K562 (cell line): ENCODE measurements around the gene SNX14. TPM values are rescaled to one million over a fixed set of nuclear protein-coding genes. Genes with fewer than 3 reads are reported as not detected.

Experiments
- CBFB ChIP-seq: sonication (generic); formaldehyde crosslinking; IDR thresholded peaks from 2 replicates; pipeline ENCODE4 v1.4.0; 2020; ENCODE audit warnings: mild to moderate bottlenecking, missing genetic modification reagents
- CEBPB ChIP-seq: fragments of 450-650 bp; IDR thresholded peaks from 2 replicates; pipeline ENCODE4 v1.6.1; 2016; ENCODE audit warnings: missing genetic modification characterization, missing compliant biosample characterization
- ESRRB ChIP-seq: fragments of 250-450 bp; sonication (Bioruptor Pico); IDR thresholded peaks from 2 replicates; pipeline ENCODE4 v1.5.0; 2020; ENCODE audit warnings: mild to moderate bottlenecking, moderate library complexity, borderline replicate concordance
- FOXK2 ChIP-seq, 2 experiments: fragments of 450-650 bp; IDR thresholded peaks in 1 of 2; conservative IDR thresholded peaks in 1 of 2; 2 replicates each; pipeline ENCODE4 v1.6.1; 2016; ENCODE audit warnings: low read depth in 2 of 2, mild to moderate bottlenecking in 1 of 2
- FOXM1 ChIP-seq, 2 experiments: fragments of 450-650 bp in 1 of 2; sonication (generic) in 1 of 2; formaldehyde crosslinking in 1 of 2; IDR thresholded peaks; 2 replicates each; pipeline versions ENCODE4 v1.6.1 to v1.9.0; 2017 to 2022; ENCODE audit warnings: low read depth in 2 of 2, mild to moderate bottlenecking in 2 of 2, missing genetic modification reagents in 1 of 2, moderate library complexity in 1 of 2
- HNRNPH1 ChIP-seq: fragments of 200-400 bp; formaldehyde crosslinking; optimal IDR thresholded peaks from 2 replicates; pipeline ENCODE3; 2017; ENCODE audit warnings: low read depth, mild to moderate bottlenecking, low read length, moderate library complexity
- ID3 ChIP-seq, 2 experiments: fragments of 250-450 bp in 1 of 2; fragments of 450-650 bp in 1 of 2; sonication (Bioruptor Pico) in 1 of 2; IDR thresholded peaks; 2 replicates each; pipeline versions ENCODE4 v1.6.1 to v1.8.0; 2016 to 2021; ENCODE audit warnings: mild to moderate bottlenecking in 2 of 2, moderate library complexity in 2 of 2, missing compliant biosample characterization in 1 of 2, missing genetic modification characterization in 1 of 2
- KAT2B ChIP-seq: IDR thresholded peaks from one replicate; pipeline ENCODE4 v1.6.1; 2012; ENCODE audit warnings: low read depth, mild to moderate bottlenecking, control low read depth, inconsistent platforms, low read length, moderate library complexity
- KDM1A ChIP-seq, 2 experiments: fragments of 450-650 bp; IDR thresholded peaks; 2 replicates each; pipeline ENCODE4 v1.6.1; 2016; ENCODE audit warnings: mild to moderate bottlenecking in 2 of 2
- MCM5 ChIP-seq: fragments of 450-650 bp; IDR thresholded peaks from 2 replicates; pipeline ENCODE4 v1.6.1; 2016; ENCODE audit warnings: low read depth
- MED1 ChIP-seq: sonication (generic); formaldehyde crosslinking; IDR thresholded peaks from 2 replicates; pipeline ENCODE4 v1.8.1; 2023; ENCODE audit warnings: missing genetic modification reagents, borderline replicate concordance
- MTA2 ChIP-seq: fragments of 450-650 bp; IDR thresholded peaks from 2 replicates; pipeline ENCODE4 v1.6.1; 2016; ENCODE audit warnings: low read depth
- PCBP1 ChIP-seq: fragments of 200-400 bp; formaldehyde crosslinking; IDR thresholded peaks from 2 replicates; pipeline ENCODE4 v1.6.1; 2018; ENCODE audit warnings: mild to moderate bottlenecking, low read depth, low read length; ENCODE audit not compliant: poor library complexity, severe bottlenecking
- SMARCC2 ChIP-seq: fragments of 450-650 bp; IDR thresholded peaks from 2 replicates; pipeline ENCODE4 v1.6.1; 2017; ENCODE audit warnings: antibody characterized with exemption, moderate library complexity, mild to moderate bottlenecking, low read depth
- SNAPC5 ChIP-seq: fragments of 250-450 bp; sonication (Bioruptor Pico); IDR thresholded peaks from 2 replicates; pipeline ENCODE4 v1.8.0; 2021; ENCODE audit warnings: moderate library complexity, mild to moderate bottlenecking, inconsistent platforms
- SNRNP70 ChIP-seq: fragments of 200-400 bp; formaldehyde crosslinking; optimal IDR thresholded peaks from 2 replicates; pipeline ENCODE3; 2017; ENCODE audit warnings: low read depth, low read length
- SRSF9 ChIP-seq: fragments of 200-400 bp; formaldehyde crosslinking; IDR thresholded peaks from 2 replicates; pipeline ENCODE4 v1.6.1; 2017; ENCODE audit warnings: low read depth, low read length, borderline replicate concordance
- STAT5B ChIP-seq: fragments of 250-450 bp; sonication (Bioruptor Pico); IDR thresholded peaks from 2 replicates; pipeline ENCODE4 v1.8.0; 2021; ENCODE audit warnings: mild to moderate bottlenecking, inconsistent platforms
- THAP12 ChIP-seq: fragments of 250-450 bp; sonication (Bioruptor Pico); IDR thresholded peaks from 2 replicates; pipeline ENCODE4 v1.9.0; 2021; ENCODE audit warnings: mild to moderate bottlenecking, inconsistent platforms
- ZC3H4 ChIP-seq: sonication (generic); formaldehyde crosslinking; IDR thresholded peaks from 2 replicates; pipeline ENCODE4 v1.9.0; 2021; ENCODE audit warnings: missing genetic modification reagents, borderline replicate concordance
- ZFP36 ChIP-seq: fragments of 150-350 bp; IDR thresholded peaks from 2 replicates; pipeline ENCODE4 v1.6.1; 2018; ENCODE audit warnings: low read length, low read depth; ENCODE audit not compliant: partially characterized antibody
- ZKSCAN1 ChIP-seq: fragments of 150-350 bp; IDR thresholded peaks from 2 replicates; pipeline ENCODE4 v1.6.1; 2016; ENCODE audit warnings: low read depth, low read length
- ZNF23 ChIP-seq: fragments of 250-450 bp; sonication (Bioruptor Pico); IDR thresholded peaks from 2 replicates; pipeline ENCODE4 v1.4.0; 2020; ENCODE audit warnings: mild to moderate bottlenecking
- ZNF263 ChIP-seq: sonication (generic); formaldehyde crosslinking; IDR thresholded peaks from 2 replicates; pipeline ENCODE4 v1.8.0; 2022; ENCODE audit warnings: mild to moderate bottlenecking, missing genetic modification reagents, borderline replicate concordance
- ZNF274 ChIP-seq: IDR thresholded peaks from 2 replicates; pipeline ENCODE4 v1.6.1; 2011; ENCODE audit warnings: low read depth, mild to moderate bottlenecking, low read length, moderate library complexity, borderline replicate concordance
- ZNF696 ChIP-seq: fragments of 250-450 bp; sonication (Bioruptor Pico); conservative IDR thresholded peaks from 2 replicates; pipeline ENCODE4 v1.4.0; 2020; ENCODE audit warnings: mild to moderate bottlenecking, moderate library complexity
- ZNF75A ChIP-seq: fragments of 450-650 bp; formaldehyde crosslinking; IDR thresholded peaks from 2 replicates; pipeline ENCODE4 v1.4.0; 2020; ENCODE audit warnings: mild to moderate bottlenecking
- polyA plus RNA-seq, 8 experiments: library from polyadenylated mRNA; depleted of rRNA in 4 of 8; stranded (reverse) in 5 of 8; unstranded in 3 of 8; fragments of >200 nt; fragmentation: Nextera tagmentation in 2 of 8; fragmentation: Illumina TruSeq in 1 of 8; extraction: Ambion mirVana in 2 of 8; extraction: Trizol in 1 of 8; gene quantifications; 2 replicates each; pipeline versions ENCODE4 v1.2.1 to v1.2.3, GENCODE V29; 2011 to 2014; ENCODE audit warnings: inconsistent platforms in 1 of 8, missing spikeins in 1 of 8
- total RNA-seq, 7 experiments: library from RNA; depleted of rRNA in 6 of 7; stranded (reverse); fragments of >200 nt in 6 of 7; fragmentation: Illumina TruSeq in 2 of 7; extraction: Trizol in 2 of 7; gene quantifications; 2 replicates each; pipeline versions ENCODE4 v1.2.1 to v1.2.3, GENCODE V29; 2011 to 2021; ENCODE audit warnings: low replicate concordance in 1 of 7

The SNX14 gene
- total and polyA plus RNA-seq, 9 of the 15 experiments (the other 6 are each of a cell fraction or from before 2014, with no cell fraction given) = 46.5 to 140 (median 71.2) TPM

- no peak for TF ChIP-seq SMARCC2
- peak; percentile 11 for TF ChIP-seq ZFP36
- TF ChIP-seq CBFB (CRISPR knock-in tag) = 0 out of 2 replicates have a peak, but pooled peaks have one; percentile 50
- no peak for TF ChIP-seq SRSF9
- TF ChIP-seq MTA2 = no peak
- TF ChIP-seq HNRNPH1 = no peak
- TF ChIP-seq MED1 (CRISPR knock-in tag) = no peak
- TF ChIP-seq ZC3H4 (CRISPR knock-in tag) = no peak
- TF ChIP-seq KDM1A (IDR thresholded peaks at IDR 0.05) = no peak
- TF ChIP-seq ZNF274 = no peak
- no peak for TF ChIP-seq SNRNP70
- TF ChIP-seq THAP12 (CRISPR knock-in tag) = peak; percentile 93
- TF ChIP-seq ZNF263 (CRISPR knock-in tag) = peak; percentile 99
- TF ChIP-seq SNAPC5 = no peak
- TF ChIP-seq ZKSCAN1 = peak; percentile 60; the same call in 1 of the 2 replicates
- no peak for TF ChIP-seq ID3 (CRISPR knock-in tag; IDR thresholded peaks at IDR 0.05)
- no peak for TF ChIP-seq ID3 (tag; IDR thresholded peaks at IDR 0.05)
- peak; percentile 66 to 69 for TF ChIP-seq FOXK2 (conservative IDR thresholded peaks at IDR 0.05 in 1 of 2, IDR thresholded peaks at IDR 0.05 in 1 of 2; ENCODE audit: low read depth in 2 of 2)
- no peak for TF ChIP-seq ESRRB
- TF ChIP-seq STAT5B = no peak
- no peak for TF ChIP-seq ZNF75A (CRISPR knock-in tag)
- peak; percentile 17 for TF ChIP-seq PCBP1
- TF ChIP-seq KAT2B = no peak
- TF ChIP-seq CEBPB = no peak
- TF ChIP-seq ZNF23 (CRISPR knock-in tag) = no peak
- no peak for TF ChIP-seq ZNF696 (CRISPR knock-in tag)
- TF ChIP-seq MCM5 = no peak
- TF ChIP-seq FOXM1 (IDR thresholded peaks at IDR 0.05; ENCODE audit: low read depth) = no peak
- TF ChIP-seq FOXM1 (CRISPR knock-in tag; IDR thresholded peaks at IDR 0.05; ENCODE audit: low read depth) = peak; percentile 95; the same call in 1 of the 2 replicates
Observed at GRCh38 chr6:85593438-85594196, at the start of gene SNX14 (continued).
